Peyer's patch (tissue), 4 donors: Measurements from ENCODE around the gene HAGHL.

Experiments used
- CTCF ChIP-seq, 6 experiments: fragments of 450-650 bp in 4 of 6; fragments of 200-600 bp in 2 of 6; sonication (generic) in 1 of 6; IDR thresholded peaks; one replicate each; pipeline ENCODE4 v1.5.1; 2017 to 2019; ENCODE audit warnings: antibody characterized with exemption in 6 of 6, mild to moderate bottlenecking in 3 of 6, moderate library complexity in 1 of 6
- POLR2A ChIP-seq, 2 donors: fragments of 450-650 bp; IDR thresholded peaks; one replicate each; pipeline ENCODE4 v1.5.1; 2017; ENCODE audit warnings: antibody characterized with exemption in 2 of 2, mild to moderate bottlenecking in 2 of 2, moderate library complexity in 2 of 2

GRCh38 chr16:743794-744500 is 17.0 kb downstream of the HAGHL start:
- TF ChIP-seq CTCF (IDR thresholded peaks at IDR 0.05) (no peak), POLR2A (IDR thresholded peaks at IDR 0.05) (no peak)
